GM13976 (cell line): ENCODE data around the gene ADIRF.
A peak's percentile ranks its signal among the peaks of the same experiment; 100 is the strongest.

Experiments
- DNase-seq: peaks from one replicate; pipeline ENCODE4 v3.0.0; 2012; ENCODE audit warnings: low spot score
- in situ Hi-C: fragments of 300-500 bp; cut with MboI; formaldehyde crosslinking; loops from one replicate; pipeline ENCODE4 v1.12.0; 2022; ENCODE audit warnings: low sequenced_read_pairs, mixed read lengths, inconsistent platforms; ENCODE audit not compliant: unreplicated experiment
- TF ChIP-seq, protein P1 (sequence below): IDR thresholded peaks from 2 replicates; pipeline ENCODE4 v1.5.1; 2012; ENCODE audit warnings: borderline replicate concordance, mild to moderate bottlenecking; ENCODE audit not compliant: insufficient read depth; ENCODE audit errors: extremely low read depth, missing control alignments, control extremely low read depth

ADIRF gene

DNA sequence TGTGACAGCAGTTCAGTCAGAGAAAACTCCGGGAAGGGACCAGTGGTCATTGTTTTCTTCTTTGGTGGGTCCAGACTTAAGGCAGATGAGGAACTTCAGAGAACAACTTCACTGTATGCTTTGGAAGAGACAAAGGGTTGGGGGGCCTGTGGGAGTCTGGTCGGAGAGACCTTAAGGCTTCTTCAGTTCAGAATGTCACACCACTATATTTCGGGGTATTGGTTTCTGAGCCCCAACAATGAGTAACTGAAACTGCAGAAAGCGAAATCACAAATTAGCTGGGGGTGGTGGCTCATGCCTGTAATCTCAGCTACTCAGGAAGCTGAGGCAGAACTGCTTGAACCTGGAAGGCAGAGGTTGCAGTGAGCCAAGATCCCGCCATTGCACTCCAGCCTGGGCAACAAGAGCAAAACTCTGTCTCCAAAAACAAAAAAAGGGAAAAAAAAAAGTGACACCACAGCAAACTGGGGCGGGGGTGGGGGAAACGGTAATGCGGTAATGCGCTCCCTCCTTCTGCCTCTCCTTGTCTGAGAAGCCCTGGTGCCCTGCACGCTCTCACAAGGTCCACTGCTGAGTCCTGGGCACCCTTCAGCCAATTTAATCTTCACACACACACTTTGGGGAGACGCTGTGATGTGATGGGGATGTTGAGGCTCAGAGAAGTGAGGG is 2.2 kb upstream of the ADIRF start:
- TF ChIP-seq, protein P1, sequence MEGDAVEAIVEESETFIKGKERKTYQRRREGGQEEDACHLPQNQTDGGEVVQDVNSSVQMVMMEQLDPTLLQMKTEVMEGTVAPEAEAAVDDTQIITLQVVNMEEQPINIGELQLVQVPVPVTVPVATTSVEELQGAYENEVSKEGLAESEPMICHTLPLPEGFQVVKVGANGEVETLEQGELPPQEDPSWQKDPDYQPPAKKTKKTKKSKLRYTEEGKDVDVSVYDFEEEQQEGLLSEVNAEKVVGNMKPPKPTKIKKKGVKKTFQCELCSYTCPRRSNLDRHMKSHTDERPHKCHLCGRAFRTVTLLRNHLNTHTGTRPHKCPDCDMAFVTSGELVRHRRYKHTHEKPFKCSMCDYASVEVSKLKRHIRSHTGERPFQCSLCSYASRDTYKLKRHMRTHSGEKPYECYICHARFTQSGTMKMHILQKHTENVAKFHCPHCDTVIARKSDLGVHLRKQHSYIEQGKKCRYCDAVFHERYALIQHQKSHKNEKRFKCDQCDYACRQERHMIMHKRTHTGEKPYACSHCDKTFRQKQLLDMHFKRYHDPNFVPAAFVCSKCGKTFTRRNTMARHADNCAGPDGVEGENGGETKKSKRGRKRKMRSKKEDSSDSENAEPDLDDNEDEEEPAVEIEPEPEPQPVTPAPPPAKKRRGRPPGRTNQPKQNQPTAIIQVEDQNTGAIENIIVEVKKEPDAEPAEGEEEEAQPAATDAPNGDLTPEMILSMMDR = no peak
- in situ Hi-C loops = no loop called here
- no peak for DNase-seq

DNA sequence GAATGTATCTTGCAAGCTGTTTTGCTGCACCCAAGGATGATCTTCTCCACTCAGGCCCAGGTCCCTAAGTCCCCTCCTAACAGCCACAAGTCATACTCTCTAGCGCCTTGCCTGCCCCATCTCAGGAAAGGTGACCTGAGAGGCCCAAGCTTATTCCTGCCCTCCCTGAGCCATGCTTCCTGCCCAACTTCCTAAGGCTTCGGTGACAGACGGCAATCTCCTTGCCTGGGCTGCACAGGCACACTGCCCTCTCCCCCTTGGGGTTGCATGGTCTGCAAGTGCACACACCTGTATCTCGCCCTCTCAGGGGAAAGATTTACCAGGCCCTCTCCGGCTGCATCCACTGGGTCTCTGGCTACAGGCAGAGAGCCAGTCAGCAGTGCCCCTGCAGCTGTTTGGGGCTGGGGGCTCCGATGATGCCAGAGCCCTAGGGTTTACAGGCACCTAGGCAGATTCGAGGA is 771 bp upstream of the ADIRF start:
- TF ChIP-seq, protein P1 = no peak
- in situ Hi-C loops = no loop called here
- no peak for DNase-seq

DNA sequence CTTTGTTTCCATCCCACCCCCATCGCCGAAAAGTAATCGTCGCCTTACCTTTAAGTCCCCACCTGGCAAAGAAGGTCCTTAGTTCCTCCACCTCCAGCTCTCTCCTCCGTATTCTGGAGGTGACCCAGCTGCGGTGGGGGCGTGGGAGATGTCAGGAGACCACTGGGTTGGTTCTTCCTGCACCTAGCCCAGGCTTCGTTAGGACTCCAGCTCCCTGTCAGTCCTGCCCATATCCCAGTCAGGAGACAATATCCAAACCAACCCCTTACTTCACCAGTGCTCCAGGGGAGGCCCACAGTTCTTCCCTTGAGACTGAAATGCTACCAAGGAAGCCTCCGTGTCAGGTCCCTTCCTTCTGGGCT is 693 bp downstream of the ADIRF start:
- in situ Hi-C loops = no loop called here
- TF ChIP-seq, protein P1 = no peak
- no peak for DNase-seq

DNA sequence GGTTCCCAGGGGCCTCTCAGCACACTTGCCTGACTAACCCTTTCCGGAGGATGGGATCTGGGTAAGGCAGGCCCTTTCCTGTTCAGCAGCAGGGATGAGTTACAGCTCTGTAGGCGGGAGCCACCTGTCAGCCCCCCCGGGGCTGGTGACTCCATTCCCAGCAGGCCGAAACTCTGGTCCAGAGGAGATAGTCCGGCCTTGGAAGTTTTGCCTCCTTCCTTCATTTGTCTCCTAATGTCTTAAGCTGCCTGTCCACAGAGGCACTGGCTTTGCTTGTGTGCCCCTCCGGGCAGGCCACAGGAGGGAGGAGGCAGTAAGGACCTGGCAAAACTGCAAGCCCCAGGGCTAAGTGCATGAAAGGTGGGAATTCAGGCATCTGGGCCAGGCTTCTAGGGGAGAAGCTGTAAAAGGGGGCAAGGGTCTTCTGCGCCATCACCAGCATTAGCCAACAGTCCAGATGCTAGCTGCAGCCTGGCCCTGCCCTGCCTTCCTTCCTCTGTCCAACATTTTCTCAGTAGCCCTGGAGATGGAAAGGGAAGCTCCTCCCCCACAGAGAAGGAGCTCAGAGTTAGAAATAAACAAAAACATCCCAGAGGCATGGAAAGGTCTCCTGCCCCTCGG is 1.2 kb downstream of the ADIRF start:
- DNase-seq = peak; percentile 21
- in situ Hi-C loops = no loop called here
- TF ChIP-seq, protein P1 = no peak

DNA sequence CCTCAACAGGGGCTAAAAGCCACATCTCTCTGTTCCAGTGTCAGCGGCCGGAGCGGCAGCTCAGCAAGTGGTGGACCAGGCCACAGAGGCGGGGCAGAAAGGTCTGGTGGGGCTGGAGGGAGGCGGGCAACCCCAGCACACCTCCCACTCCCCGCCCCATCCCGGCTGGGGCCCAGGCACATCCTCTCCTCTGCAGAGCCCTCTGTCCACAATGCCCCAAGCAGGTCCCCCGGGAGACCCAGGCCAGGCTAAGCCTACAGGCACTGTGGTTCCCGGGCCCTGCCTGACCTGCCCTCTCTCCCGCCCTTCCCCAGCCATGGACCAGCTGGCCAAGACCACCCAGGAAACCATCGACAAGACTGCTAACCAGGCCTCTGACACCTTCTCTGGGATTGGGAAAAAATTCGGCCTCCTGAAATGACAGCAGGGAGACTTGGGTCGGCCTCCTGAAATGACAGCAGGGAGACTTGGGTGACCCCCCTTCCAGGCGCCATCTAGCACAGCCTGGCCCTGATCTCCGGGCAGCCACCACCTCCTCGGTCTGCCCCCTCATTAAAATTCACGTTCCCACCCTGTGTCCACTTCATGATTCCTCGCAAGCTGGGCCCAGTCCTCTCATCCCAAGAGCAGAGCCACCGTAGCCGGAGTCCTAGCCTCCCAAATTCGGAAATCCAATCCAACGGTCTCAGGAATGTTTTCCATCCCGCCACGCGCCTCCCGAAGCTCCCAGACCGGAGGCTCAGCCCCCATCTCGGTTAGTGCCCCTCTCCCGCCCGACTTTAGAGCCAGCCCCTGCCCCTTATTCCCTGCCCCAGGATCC is 2.1 kb downstream of the ADIRF start:
- in situ Hi-C loops = no loop called here
- DNase-seq = no peak
- TF ChIP-seq, protein P1 = no peak

DNA sequence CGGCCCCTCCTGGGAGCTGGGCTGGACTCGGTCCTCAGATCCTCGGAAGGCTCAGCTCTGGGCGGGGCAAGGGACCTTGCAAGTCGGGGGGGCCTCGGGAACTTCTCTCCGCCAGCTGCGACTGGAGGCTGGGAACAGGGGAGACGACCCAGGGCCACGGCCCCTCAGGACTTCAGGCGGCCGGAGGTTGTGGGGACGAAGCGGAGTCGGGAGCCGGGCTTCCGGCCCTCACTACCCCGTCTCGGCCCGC is 2.6 kb downstream of the ADIRF start:
- in situ Hi-C loops = no loop called here
- TF ChIP-seq, protein P1 = no peak
- DNase-seq = no peak
